HG03432 (cell line): Measurements from ENCODE around the gene TBC1D9.

ENCODE experiments used
- ATAC-seq: cut with Tn5 transposase; IDR thresholded peaks from one replicate; pipeline ENCODE4 v1.9.1; 2021; ENCODE audit warnings: mild to moderate bottlenecking, moderate library complexity; ENCODE audit not compliant: unreplicated experiment

Gene TBC1D9

DNA sequence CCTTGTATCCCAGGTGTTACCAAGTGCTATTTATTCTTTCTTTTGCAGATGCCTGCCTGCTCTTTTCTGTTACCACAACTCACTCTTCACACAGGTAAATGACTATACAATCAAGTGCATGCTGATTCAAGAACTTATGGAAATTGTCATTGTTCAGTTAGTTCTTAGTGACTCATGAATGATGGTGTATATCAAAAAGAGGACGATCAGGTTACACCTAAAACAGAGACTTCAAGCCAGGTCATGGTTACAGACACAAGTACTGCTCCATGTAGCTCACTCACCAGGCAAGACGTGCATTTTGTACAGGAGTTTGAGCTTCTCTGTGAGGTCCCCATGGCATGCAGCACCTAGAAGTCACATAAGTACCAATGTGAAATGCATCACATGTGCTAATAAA lies 128.2 kb downstream of the TBC1D9 start:
- no peak for ATAC-seq

DNA sequence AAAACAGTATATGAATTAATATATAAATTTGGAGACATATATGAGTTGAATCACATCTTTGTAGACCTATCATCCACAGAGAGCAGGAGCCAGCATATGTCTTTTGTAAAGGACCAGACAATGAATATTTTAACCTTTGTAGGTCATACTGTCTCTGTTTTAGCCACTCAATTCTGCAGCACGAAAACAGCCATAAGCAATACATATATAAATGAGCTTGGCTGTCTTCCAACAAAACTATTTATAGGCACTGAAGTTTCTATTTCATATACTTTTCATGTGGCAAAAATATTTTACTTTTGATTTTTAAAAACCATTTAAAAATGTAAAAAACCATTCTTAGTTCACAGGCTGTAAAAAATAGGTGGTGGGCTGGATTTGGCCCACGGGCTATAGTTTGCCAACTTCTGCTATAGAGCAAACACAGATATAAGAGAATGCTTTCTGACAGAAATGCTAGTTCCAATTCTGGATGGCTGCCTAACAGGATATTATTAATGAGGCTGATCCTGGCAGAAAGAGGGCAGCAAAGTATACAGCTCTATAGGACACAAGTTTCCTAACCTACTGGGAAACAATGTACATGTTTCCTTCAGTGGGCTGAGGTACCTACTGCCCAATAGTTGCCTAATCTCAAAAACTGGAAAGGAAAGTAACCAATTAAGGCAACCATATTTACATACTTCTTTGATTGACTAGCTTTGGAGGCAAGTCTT lies 129.4 kb downstream of the TBC1D9 start:
- ATAC-seq: no peak

GRCh38 chr4:140622333-140622958 lies 133.7 kb downstream of the TBC1D9 start:
- ATAC-seq: no peak

- no peak for ATAC-seq
Observed at GRCh38 chr4:140621161-140621560, 135.0 kb downstream of the TBC1D9 start.

GRCh38 chr4:140617499-140618248 lies 138.5 kb downstream of the TBC1D9 start:
- no peak for ATAC-seq

GRCh38 chr4:140615451-140615850 lies 140.7 kb downstream of the TBC1D9 start:
- no peak for ATAC-seq

DNA sequence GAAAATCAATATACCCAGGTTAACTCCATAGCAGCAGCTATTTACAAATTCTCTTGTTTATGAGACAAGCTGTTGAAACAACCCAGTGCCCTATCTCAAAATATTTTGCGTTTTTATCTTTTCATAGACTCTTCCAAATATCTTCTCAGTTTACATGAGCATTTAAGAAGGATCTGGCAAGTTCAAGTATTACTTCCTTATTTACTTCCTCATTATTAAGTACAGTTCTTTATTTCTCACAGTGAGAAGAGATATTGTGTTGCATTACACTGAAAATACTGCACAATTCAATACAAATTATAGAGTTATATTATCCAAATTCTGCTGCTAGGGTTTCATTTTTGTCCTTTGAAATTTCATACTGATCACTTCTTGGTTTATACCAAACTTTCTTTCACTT lies 143.8 kb downstream of the TBC1D9 start:
- ATAC-seq: no peak

DNA sequence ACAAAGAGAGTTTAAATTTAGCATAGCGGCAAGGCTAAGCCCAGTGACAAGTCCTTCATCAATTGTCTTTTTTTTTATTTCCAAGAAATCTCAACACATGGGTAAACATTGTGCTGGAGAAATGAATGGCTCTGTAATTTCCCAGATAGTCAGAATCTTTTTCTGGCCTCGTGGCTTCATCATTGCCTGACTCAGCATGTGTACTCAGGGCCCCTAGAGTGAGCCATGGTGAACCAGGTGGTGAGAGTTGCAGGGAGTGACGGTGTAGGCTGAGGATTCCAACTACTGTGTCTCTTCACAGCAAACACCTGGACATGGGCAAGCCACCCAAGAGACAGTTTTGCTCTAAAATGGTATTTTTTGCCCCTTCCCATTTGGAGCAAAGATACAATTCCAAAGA lies 144.3 kb downstream of the TBC1D9 start:
- no peak for ATAC-seq

DNA sequence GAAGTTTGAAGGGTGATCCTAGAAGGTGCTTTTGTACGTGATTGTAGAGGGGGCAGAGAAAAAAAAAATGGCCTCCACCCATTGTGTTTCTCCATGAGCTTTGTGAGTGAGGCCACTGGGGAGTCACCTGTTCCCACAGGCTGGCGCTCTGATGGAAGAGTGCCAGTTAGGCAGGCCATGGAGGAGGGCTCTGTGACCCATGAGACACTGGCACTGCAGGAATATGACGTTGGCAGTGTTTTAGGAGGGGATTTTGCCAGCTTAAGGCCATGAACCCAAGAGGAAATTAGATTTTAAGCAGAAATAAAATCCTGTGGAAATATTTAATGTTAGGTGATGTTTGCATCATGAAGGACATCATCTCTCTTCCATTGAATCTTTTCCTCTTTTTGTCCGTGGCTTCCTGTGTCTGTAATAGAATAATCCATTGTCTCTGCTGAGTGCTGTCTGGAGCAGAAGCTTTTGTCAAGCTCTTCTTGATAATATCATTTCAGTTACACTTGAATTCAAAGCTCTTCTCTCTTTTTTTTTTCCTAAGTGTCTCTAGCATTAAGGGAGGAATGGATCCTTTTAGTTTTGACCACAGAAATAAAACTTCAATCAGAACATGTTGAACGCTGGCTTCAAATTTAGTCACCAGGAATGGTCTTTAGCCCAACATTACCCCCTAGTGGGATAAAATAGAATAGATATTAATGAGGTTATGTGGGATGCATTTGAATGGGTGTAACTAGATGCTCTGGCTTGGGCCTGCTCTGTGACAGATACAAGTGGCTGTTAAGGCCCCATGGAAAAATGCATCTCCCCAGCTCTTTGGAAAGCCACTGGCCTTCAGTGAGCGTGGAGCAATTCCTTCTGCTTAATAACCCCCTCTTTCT lies 146.4 kb downstream of the TBC1D9 start:
- peak; percentile 92 for ATAC-seq

GRCh38 chr4:140607852-140608251 lies 148.3 kb downstream of the TBC1D9 start:
- ATAC-seq: no peak

DNA sequence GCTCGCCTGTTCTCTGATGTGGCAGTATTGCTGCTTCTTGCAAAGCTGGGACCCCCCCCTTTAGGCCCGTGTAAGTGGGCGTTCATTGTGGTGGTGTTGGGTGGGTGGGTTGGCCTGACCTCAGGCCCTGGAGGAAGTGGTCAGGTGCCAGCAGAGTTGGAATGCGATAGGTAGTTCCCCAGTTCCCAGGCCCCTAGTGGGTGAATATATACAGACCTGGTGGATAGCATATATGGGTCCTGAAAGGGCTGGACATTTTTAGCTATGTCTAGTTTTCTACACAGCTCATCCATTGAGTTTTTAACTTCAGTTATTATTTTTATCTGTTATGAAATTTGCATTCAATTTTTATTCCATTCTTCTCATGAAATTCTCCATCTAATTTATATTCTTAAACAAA lies 151.6 kb downstream of the TBC1D9 start:
- no peak for ATAC-seq

- no peak for ATAC-seq
Observed at GRCh38 chr4:140603286-140603685, 152.9 kb downstream of the TBC1D9 start.

DNA sequence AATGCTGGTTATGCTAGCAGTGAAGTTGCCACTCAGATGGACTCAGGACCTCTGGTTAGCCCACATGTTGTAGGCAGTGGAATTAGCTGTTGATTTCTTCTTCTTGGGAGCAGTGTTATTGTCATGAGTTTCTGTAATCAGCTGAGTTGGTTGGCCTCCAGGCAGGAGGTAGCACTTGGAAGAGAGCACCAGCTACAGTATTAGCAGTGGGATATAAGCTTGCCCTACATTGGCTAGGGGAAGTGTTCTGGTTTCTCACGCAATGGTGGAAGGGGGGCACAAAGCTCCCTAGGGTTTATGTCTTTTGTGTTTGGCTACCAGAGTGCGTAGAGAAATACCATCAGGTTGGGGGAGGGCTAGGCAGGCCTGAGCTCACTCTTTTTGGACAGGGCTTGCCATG lies 153.5 kb downstream of the TBC1D9 start:
- no peak for ATAC-seq

GRCh38 chr4:140600408-140600807 lies 155.8 kb downstream of the TBC1D9 start:
- ATAC-seq: no peak

DNA sequence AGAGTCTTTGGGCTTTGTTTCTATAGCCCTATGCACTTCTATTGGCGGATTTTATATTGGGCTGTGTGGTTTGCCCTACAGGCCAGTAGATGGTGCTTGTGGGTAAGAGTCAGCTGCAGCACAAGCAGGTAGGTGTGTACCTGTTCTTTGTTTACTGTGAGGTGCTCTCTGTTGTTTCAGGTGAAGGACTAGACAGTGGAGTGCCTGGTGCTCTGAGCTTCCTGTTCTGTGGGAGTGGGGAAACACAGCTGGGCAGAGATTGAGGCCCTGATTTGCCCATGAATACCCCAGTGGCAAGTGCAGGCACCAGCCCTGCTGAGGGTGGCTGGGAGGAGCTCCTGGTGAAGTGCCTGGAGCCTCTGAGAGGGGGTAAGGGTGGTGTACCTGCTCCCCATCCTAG lies 161.1 kb downstream of the TBC1D9 start:
- ATAC-seq: peak; percentile 60

- no peak for ATAC-seq
Observed at GRCh38 chr4:140584439-140584838, 171.7 kb downstream of the TBC1D9 start.

DNA sequence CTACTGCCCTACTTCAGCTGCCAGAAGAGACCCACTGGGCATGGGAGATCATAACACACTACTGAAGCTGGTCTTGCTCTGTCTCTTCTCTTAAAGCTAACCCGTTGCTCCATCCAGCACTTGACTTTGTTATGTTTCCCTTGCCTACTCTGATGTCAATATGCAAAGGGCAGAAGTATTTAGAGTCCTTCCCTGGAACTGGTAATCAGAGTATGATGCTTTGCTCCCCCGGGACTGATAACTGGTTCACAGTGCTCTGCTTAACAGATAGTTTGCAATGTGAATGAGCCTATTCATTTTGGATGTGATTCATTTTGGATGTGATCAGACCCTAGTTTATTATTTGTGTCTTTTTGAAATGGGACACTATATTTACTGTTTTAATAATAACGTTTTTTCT lies 175.1 kb downstream of the TBC1D9 start:
- ATAC-seq: no peak

- ATAC-seq: no peak
Observed at GRCh38 chr4:140579278-140579677, 176.9 kb downstream of the TBC1D9 start.

DNA sequence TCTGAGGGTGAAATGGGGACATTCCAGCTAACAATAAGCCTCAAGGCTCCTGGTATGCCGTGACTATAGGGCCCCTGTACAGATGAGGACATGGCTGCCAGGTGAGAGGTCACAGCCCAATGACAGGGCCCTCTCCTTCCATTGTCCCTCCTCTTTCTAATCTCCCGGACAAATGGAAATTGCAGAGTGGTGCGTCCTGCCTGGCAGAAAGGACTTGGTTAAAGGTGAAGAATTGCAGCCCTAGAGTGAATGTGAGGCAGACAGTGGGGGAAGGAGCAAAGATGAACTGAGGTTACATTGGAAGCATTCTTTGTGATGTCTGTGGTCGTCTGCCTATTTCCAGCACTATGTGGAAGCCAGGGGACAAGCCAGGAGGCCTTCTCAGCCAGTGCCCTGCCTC lies 180.7 kb downstream of the TBC1D9 start:
- no peak for ATAC-seq

- no peak for ATAC-seq
Observed at GRCh38 chr4:140571620-140572019, 184.6 kb downstream of the TBC1D9 start.
